Measurements from ENCODE around the gene FAM156B. TPM values are rescaled to one million over a fixed set of nuclear protein-coding genes. Genes with fewer than 3 reads are reported as not detected.

Gene FAM156B, protein sequence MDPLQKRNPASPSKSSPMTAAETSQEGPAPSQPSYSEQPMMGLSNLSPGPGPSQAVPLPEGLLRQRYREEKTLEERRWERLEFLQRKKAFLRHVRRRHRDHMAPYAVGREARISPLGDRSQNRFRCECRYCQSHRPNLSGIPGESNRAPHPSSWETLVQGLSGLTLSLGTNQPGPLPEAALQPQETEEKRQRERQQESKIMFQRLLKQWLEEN
- total RNA-seq = 17.2 and 18.8 TPM in 2 replicates

DNA sequence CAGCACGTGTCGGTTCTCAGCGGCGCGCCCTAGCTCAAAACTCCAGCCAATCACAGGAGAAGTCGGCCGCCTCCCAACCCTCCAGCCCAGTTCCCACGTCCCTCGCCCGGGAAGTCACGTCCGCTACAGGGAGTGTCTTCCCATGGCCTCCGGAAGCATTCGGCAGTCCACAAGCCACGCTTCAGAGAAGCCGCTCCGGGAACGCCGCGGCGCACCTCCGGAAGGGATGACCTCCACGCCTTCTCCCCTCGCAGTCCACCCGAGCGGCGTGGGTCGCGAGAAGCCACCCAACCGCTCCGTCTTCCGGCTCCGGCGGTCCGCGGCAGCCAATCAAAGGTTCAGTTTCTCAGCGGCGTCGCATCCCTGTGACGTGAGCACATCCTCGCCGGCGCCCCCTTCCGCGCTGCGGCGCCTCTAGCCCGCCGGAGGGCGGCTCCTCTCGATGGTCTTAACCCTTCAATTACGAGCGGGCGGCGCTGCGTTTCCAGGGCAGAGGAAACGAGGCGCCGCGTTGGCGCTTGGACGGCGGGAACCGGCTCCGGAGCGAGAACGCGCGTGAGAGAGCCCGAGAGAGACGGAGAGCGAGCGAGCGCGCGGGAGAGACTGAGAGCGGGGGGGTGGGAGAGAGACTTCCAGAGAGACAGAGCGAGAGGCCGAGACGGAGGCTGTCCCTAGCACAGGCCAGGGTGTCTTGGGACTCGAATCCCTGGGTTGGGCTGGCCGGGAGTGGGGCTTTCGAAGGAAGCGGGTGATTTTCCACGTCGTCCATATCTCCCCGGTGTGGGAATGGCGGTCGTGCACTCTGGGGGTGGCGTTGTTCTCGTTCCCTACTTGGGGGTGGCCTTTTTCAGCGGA is at the start of gene FAM156B:
FAM156B (plus strand) TSS at position 476 of the 855 bp plus-strand sequence. CDS start 9,896 bp downstream, outside the sequence.

DNA sequence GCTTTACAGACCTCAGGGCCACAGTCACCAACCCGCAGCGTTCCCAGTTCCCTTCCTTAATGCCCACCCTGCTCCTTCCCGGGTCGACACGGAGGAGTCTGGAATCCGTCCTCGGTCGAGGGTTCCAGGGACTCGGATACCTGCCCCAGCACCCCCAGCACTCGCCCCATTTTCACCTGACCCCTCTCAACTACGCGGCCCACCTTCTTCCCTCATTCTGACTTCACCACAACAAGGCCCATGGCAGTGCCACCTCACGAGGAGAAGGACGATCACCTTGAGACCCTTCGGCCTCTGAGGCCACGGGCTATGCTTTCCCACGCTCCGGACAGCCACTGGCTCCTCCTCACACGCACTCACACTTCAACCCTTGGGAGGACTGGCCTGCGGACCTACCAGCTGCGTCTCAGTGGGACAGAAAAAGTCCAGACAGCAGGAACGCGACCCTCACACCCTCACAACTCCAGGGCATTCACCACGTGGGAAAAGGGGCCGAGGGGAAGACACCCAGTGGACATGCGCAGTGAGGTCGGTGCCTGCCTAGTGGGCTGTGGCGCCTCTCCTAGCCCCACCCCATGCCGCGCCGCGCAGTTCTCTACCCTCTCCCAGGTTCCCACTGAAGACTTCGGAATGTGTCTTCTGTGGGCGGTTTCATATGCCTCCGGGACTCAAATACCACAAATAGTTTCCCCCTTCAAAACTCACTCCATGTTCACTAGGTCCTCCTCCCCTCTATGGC is 29.4 kb upstream of the FAM156B start, which contains the start of gene XAGE3:
XAGE3 (minus strand) TSS at position 474 of the 739 bp plus-strand sequence. CDS start 950 bp downstream, outside the sequence.

Other genes starting within 250 kb of the FAM156B start
- gene SSX7, start 242.4 kb upstream of the FAM156B start, total RNA-seq = not detected in 2 replicates
- gene SSX2, start 190.2 kb upstream of the FAM156B start, total RNA-seq = not detected in 2 replicates
- gene SSX2B, start 146.1 kb upstream of the FAM156B start, total RNA-seq = not detected in 2 replicates
- gene SPANXN5, start 99.9 kb upstream of the FAM156B start, total RNA-seq = not detected in 2 replicates
- not detected in 2 replicates for gene XAGE5, start 86.0 kb upstream of the FAM156B start, total RNA-seq
- gene XAGE3, start 29.2 kb upstream of the FAM156B start, total RNA-seq = not detected in 2 replicates
- 11.0 and 11.6 TPM in 2 replicates for gene FAM156A, start 61.2 kb downstream of the FAM156B start, total RNA-seq
- 2.5 and 3.1 TPM in 2 replicates for gene GPR173, start 151.5 kb downstream of the FAM156B start, total RNA-seq
- 18.6 and 25.2 TPM in 2 replicates for gene TSPYL2, start 185.0 kb downstream of the FAM156B start, total RNA-seq
- gene KANTR, start 196.8 kb downstream of the FAM156B start, total RNA-seq = 10.1 and 10.3 TPM in 2 replicates